ENCODE data around the gene RNPS1.

RNPS1 gene

GRCh38 chr16:2267913-2268666, at the start of gene RNPS1:
Gene RNPS1, minus strand, starts transcription at chr16:2268126. Its CDS starts 3,483 bp downstream, at chr16:2264643.
- peak; percentile 94 for DNase-seq

DNA sequence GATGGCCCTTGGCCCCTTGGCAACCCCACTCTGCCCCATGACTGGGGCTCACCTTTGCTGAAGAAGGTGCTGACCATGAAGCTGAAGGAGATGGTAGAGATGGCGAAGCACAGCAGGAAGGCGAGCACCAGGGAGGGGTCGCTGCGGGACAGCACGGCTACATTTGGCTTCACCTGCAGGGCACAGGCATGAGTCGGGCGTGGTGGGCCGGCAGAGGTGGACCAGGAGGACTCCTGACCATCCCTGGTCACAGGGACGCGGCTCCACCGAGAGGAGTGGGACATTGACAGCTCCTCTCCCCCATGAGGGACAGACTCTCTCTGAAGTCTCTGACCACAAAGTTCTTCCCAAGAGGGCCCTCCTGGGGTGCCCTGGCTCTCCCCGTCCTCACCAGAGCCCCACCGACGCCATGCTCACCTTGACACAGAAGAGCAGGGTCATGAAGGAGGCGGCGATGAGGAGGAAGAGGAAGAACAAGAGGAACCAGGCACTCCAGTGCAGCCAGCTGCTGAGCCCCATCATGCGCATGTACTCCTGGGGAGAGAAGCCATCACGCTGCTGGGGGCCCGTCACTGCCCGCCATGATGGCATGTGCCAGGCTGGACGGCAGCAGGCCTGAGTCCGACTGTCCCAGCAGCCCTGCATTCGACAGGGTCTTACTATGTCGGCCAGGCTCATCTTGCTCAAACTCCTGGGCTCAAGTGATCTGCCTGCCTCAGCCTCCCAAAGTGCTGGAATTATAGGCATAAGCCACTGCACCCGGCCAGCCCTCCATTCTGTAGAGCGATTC, 49.5 kb upstream of the RNPS1 start:
- DNase-seq: no peak

DNA sequence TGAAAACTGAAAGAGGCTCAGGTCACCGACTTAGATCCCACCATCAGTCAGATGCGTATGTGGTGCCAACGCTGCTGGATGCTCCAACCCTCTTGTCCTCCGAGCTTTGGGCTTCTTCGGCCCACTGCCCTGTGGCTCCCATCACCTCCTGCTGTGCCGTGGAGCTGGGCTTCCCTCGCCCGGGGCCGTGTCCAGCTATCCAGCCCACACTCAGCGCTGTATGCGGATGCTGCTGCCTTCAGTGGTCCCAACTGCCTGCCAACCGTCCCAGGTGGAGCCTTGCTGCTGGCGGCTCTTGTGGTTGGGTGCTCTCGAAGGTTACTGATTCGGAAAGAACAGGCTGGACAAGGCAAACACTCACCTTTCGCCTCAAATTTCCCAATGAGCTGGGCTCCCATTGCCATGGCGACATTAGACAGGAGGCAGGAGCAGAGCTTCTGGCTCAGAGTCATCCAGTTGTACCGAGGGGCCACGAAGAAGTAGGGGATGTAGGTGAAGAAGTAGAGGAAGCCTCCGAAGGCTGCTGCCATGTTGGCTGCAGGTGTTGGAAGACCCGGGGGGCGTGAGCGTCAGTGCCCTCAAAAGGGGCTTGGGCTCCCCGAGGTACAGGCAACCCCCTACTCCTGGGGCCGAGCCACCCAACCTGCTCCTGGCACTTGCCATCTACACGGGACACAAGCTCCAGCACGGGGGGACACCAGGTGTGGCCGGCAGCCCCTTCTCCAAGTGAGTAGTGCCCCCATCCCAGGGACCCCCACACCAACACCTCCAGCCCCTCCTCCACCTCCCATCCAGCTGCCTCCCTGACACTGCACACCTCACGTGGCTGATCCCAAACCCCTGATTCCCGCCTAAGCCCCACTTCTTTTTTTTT, 40.4 kb upstream of the RNPS1 start:
- no peak for DNase-seq

GRCh38 chr16:2299915-2300192, 31.9 kb upstream of the RNPS1 start:
- no peak for DNase-seq

DNA sequence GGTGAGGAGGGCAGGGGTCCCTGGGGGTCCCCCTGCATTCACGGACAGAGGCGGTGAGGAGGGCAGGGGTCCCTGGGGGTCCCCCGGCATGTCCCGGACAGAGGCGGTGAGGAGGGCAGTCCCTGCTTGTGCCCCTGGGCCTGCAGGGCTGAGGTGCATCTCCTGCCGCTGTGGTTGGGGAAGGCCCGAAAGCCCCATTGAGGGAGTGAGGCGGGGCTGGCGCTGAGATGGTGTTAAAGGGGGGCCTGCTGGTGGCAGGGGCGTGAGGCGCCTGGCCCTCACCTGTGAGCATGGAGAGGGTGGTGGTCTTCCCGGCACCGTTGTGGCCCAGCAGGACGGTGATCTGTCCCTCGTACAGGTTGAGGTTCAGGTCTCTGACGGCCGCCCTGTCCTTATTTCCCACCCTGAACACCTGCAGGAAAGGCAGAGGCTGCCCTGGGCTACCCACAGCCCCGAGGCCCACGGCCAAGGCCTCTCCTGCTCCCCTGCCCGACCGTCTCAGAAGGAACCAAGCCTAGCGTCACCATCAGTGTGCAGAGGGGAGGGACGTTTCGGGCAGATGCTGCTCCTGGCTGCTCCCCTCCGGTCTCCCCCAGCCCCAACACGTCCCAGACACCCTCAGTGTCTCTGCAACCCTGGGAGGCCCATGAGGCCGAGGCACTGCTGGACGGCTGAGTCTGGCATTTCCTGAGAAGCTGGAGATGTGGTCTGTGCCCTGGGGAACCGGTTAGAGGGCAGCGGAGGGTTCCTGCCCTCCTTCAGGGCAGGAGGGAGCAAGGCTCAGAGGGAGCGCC, 31.4 kb upstream of the RNPS1 start:
- no peak for DNase-seq

GRCh38 chr16:2298621-2299020, 30.7 kb upstream of the RNPS1 start:
- no peak for DNase-seq

GRCh38 chr16:2297506-2297860, 29.6 kb upstream of the RNPS1 start:
- no peak for DNase-seq

- DNase-seq: peak; percentile 12
Observed at GRCh38 chr16:2296661-2297505, 29.0 kb upstream of the RNPS1 start.

- DNase-seq: no peak
Observed at GRCh38 chr16:2295056-2295798, 27.3 kb upstream of the RNPS1 start.

GRCh38 chr16:2292221-2292620, 24.3 kb upstream of the RNPS1 start:
- no peak for DNase-seq

DNA sequence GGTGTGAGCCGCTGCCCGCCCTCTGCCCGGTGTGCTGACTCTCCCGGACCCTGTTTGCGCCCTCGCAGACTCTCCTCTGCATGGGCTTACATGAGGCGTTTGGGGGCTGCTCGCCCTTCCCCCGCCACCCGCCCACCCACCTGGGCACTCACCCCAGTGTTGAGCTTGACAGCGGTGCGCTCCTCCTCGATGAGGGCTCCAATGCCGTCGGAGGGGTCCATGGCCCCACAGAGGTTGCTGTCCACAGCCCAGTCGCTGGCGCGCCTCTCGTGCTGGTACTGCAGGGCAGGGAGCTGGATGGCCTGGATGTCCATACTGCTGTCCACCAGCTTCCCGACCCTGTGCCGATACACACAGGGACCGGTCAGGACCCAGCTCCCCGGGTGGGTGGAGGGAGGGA, 21.4 kb upstream of the RNPS1 start:
- no peak for DNase-seq

DNA sequence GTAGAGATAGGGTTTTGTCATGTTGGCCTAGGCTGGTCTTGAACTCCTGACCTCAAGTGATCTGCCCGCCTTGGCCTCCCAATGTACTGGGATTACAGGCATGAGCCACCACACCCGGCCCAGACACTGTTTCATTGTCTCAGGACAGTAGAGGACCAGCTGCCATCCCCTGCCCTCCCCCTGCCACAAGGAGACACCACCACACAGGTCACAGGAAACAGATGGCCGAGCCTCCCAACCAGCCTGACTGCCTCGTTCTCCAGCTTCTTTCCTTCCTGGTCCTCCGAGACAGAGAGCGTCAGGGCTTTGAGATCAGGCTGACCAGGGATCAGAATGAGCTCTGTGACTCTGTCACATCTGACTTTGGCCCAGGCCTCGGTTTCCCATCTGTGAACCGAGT, 20.8 kb upstream of the RNPS1 start:
- no peak for DNase-seq

DNA sequence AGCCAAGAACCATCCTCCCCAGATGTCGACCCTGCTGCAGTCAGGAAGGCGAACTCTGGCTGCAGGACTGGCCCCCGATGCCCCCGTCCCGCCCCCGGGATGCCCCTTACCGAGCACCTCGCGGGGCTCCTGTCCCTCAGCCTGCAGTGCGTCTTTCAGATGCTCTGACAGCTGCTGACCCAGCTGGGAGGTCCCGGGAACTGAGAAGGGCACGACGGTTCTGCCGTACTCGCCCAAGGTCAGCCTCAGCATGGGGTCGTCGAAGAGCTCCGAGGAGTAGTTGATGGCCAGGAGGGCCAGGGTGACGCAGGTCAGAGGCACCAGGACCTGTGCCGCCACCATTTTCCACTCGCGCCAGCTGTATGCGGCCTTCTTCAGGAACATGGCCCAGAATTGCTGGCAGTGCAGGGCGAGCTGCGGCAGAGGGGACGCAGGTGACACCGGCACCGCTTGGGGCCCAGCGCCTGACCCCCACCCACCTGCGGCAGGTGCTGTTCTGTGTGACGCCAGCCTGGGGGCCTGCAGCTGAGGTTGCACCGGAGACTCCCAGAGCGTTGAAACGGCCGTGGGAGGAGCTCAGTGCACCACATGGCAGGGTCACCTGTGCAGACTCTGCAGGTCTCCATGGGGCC, 20.1 kb upstream of the RNPS1 start:
- no peak for DNase-seq

DNA sequence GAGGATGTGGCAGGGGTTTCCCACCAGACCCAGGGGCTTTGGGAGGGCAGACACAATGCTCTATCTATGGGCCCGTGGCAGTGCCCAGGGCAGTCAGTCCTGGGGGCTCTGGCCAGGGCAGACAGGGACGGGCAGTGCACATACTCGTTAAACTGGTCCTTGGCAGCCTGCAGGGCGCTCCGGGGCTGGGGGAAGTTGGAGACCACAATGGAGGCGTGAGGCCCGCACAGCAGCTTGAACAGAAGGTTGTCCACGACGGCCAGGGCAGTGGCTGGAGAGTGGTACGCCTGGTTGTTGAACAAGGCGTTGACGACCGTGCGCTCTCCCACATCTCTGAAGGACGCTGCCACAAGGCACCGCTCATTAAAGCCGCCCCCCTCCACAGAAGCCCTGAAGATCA, 18.6 kb upstream of the RNPS1 start:
- DNase-seq: no peak

GRCh38 chr16:2285731-2286191, 17.8 kb upstream of the RNPS1 start:
- no peak for DNase-seq

- DNase-seq: no peak
Observed at GRCh38 chr16:2284797-2285576, 17.1 kb upstream of the RNPS1 start.

DNA sequence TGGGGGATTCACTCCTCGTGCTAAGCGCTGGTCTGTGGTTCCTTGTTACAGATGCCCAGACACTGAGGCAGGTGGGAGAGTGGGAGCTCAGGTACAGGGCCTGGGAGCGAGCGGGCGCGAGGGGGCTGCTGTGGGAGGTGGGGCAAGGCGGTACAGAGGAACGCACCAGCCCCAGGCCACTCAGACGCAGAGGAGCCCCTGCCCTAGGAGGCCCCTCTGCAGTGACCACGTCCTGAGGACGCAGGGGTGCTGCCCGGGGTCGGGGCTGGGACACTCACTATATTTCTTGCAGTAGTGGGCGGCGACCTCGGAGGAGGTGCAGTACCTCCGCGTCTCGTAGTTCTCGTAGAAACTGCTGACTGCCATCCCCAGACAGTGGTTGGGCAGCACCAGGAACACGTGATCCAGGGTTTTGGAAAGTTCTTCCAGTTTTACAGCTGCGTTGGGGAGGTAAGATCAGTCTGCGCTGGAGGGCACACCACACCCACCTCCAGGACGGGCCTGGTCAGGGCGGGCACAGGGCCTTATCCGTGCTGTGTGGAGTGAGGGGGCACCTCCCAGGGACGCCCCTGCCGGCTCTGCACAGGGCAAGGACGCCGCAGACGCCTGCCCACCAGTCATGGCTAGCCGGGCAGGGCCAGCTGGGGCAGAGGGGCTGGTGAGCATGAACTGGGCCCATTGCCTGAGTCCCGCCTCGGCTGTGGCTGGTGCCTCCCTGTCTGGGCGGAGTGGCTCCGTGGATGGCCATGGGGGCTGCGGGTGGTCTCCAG, 16.3 kb upstream of the RNPS1 start:
- no peak for DNase-seq

DNA sequence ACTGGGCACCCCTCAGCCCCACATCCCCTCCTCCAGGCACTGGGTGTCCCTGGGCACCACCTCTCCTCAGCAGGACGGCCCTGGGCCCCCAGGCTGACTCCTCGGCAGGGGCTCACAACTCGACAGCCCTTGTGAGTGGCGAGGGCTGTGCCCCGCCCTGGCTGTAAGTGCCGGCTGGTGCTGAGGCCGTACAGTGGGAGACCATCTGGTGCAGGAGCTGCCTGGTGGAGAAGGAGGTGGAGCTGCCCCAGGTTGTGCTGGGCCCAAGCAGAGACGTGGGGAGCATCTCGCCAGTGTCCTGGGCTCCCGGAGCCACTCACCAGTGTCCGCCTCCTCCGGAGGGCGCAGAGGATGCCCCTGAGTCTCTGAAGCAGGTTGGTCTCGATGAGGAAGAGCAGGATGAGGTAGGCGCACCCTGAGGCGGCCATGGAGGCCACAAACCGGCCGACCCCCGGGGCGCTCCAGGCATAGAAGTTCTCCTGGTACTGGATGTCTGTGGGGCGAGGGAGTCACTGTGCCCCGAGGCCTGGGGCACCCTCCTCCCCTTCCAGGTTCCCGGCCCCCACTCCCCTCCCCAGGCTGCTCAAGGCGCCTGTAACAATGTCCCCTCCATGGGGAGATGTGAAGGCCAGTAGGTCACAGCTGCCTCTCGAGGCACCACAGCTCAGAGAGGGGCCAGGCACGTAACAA, 15.1 kb upstream of the RNPS1 start:
- DNase-seq: no peak
